Measurements from ENCODE around the gene MRPL54.

The MRPL54 gene

GRCh38 chr19:3768748-3769099 lies 6.2 kb downstream of the MRPL54 start:
- no peak for DNase-seq (ENCODE audit: low read depth, low spot score)

GRCh38 chr19:3769494-3769893 lies 7.0 kb downstream of the MRPL54 start:
- no peak for DNase-seq (ENCODE audit: low read depth, low spot score)

DNA sequence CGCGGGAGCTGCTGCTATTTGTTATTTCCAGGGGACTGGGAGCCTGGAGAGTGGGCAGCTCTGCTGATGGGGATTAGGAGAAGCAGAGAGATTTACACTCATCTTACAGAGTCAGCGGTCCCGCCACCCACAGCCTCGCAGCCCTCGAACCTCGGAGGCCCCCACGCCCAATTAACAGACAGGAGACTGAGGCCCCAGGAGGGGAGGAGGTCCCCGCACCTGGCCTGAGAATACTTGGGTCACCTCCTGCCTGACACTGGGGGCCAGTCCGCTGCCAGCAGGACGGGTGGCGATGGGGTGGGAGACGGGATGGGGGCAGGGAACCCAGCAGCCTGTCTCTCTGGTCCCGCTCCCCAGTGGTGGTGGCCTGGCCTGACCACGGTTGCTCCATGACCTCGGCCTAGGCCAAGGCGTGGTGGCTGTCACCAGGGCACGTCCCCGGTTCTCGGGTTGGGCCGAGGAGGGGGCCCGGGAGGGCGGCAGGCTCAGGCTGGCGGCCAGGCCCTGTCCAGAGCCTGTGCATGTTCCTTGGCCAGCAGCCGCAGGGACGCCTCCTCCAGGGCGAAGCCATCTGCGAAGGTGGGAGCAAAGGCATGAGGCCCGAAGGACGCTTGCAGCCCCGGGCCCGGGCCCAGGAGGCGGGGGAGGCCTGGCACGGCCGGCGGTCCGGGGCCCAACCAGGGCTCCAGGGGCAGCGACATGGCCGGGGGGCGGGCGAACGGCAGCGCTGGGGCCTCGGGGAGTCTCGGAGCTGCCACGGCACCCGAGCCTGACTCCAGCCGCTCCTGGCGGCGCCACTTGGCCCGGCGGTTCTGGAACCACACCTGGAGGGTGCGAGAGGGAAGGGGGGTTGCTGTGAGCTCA lies 7.9 kb downstream of the MRPL54 start:
- DNase-seq (ENCODE audit: low read depth, low spot score) = no peak

DNA sequence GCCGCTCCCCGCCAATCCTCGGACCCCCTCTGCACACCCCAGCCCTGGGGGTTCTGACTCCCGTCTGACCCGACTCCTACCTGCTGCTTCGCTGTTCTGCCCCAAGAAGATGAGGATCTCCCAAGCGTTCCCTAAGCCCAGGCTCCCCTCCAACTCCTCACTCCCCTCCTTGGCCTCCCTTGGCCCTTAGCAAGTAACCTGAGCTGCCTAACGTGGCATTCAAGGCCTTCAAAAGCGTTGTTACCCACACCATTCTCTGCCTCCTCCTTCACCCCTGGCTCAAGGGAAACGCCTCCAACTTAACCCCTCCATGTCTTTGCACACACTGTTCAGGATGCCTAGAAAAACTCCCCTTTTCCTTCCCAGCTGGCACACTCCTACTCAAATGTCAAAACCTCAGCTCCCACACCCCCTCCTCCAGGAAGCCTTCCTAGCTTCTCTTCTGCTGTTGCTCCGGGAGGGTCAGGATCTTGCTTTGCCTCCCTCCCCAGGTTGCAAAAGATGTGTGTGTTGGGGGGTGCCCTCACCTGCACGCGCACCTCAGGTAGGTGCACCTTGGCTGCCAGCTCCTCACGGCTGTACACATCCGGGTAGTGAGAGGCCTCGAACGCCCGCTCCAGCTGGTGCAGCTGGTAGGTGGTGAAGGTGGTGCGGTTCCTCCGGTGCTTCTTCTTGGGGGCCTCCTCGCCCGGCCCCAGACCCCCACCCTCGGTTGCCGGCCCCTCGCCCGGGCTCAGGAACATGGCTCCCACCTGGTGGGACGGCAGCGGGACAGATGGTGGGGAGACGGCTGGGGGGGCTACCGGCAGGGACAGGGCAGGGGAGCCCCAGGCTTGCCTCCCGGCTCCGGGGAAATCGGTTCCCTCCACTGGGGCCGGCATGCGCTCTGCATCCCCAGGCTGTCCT lies 8.8 kb downstream of the MRPL54 start:
- no peak for DNase-seq (ENCODE audit: low read depth, low spot score)

- DNase-seq (ENCODE audit: low read depth, low spot score) = no peak
Measured at GRCh38 chr19:3771906-3772455, 9.5 kb downstream of the MRPL54 start, which contains the start of gene RAX2. TSS of gene RAX2 (minus strand) at chr19:3772228. CDS start at chr19:3771742, 486 bp downstream.

DNA sequence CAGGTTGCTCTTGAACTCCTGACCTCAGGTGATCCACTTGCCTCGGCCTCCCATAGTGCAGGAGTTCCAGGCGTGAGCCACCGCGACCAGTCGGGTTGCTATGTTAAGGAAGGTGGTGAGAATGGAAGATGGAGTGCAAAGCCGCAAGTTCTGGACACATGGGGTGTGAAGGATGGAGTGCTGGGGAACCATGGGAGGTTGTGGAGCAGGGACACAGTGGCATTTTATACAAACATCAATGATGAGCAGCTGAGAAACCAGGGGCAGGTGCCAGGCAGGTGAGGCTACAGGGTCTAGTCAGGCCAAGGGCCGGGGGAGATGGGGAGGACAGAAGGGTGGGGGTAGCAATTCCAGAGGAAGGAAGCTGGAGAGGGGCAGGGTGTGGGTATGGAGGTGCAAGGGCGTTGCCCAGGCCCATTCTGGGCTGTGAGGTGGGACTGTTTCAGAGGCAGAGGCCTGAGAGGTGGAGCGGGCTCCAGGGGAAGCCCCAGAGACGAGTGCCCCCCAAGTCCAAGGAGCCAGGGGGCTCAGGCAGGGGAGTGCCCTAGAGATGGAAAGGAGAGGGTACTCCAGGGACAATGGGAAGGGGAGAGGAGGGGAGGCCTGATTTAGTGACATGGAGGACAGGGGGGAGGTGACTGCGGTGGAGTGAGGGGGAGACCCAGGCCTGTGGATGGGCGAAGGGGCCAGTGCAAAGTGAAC lies 11.5 kb downstream of the MRPL54 start:
- DNase-seq (ENCODE audit: low read depth, low spot score) = no peak

DNA sequence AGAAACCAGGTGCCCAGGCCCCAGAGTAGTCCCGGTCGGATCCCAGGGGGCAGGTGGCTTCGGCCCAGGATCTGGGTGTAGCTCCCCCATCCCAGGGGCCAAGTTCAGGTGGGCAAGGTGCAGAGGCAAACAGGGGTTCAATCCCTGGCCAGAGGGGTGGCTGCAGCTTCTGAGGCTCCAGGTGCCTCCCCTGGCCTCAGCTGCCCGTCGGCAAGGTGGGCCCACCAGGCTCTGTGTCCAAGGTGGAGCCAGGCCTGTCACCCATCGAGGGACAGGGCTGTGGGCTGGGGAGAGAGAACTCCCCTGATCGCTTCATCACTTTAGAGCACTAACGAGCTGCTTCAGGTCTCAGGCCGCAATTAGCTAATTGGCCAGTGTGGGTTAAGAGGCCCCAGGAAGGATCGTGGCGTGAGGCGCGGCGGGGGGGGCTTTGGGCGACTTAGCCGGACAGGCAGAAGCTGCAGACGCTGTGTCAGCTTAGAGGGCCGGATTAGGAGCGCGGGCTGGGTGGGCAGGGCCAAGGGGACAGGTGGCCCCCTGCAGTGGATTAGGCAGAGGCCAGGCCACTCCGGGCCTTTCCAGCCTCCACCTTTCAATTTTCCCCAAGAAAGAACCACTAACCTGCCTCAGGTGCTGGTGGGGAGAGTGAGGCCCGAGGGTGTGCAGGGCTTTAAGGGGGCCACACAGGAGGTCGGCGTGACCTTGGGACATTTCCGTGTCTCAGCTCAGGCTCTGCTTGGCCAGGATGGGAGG lies 12.3 kb downstream of the MRPL54 start:
- DNase-seq (ENCODE audit: low read depth, low spot score) = no peak

GRCh38 chr19:3775374-3775711 lies 12.9 kb downstream of the MRPL54 start:
- no peak for DNase-seq (ENCODE audit: low read depth, low spot score)

DNA sequence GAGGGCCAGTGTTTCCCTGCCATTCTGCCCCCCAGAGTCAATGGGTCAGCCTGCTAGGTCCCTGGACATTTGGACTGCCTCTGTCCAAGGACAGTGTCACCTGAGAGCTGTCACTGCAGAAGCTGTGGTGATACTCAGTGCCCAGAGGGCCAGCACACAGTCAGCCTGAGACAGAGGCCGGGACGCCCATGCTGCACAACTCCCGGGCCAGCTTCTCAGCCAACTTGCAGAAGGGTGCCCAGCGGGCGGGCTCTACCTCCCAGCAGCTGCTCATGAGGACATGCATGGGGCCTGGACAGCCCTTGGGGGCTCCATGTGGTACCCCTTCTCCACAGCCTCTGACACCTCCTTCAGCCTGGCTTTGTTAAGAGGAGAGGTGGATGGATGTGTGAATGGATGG lies 13.3 kb downstream of the MRPL54 start:
- DNase-seq (ENCODE audit: low read depth, low spot score) = no peak

DNA sequence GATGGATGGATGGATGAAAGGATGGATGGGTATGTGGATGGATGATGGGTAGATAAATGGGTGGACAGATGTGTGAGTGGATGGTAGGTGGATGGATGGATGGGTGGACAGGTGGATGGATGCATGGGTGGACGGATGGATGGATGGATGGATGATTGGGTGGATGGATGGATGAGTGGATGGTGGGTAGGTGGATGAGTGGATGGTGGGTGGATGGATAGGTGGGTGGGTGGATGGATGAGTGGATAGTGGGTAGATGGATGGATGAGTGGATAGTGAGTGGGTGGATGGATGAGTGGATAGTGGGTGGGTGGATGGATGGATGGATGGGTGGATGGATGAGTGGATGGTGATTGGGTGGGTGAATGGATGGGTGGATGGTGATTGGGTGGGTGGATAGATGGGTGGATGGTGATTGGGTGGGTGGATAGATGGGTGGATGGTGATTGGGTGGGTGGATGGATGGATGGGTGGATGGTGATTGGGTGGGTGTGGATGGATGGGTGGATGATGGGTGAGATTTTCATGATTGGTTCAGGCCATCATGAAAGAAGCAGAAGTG lies 14.1 kb downstream of the MRPL54 start:
- DNase-seq (ENCODE audit: low read depth, low spot score) = no peak

DNA sequence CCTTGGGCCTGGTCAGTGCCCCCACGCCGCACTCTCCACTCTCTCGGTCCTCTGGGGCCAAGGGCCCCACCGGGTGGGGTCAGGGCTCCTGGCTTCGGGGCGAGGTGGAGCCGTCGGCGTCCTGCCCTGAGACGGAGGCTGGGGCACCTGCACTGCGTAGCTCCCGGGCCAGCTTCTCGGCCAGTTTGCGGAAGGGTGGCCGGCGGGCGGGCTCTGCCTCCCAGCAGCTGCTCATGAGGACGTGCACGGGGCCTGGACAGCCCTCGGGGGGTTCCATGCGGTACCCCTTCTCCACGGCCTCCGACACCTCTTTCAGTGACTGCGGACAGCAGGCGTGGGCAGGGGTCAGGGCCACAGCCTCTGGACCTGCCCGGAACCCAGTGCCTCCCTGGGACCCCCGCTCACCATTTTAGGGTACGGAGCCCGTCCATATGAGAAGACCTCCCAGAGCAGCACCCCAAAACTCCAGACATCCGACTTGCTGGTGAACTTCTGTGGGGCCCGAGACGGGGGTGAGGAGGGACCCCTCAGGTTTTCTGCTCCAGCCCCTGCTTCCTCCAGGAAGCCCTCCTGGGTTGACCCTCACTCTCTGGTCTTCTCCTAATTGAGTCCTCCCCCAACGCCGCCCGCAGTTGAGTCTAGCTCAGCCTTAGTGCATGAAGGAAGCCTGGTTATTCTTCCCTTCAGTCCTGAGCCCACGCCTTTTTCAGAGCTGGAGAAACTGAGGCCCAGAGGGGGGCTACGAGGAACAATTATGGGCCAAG lies 15.8 kb downstream of the MRPL54 start:
- no peak for DNase-seq (ENCODE audit: low read depth, low spot score)

DNA sequence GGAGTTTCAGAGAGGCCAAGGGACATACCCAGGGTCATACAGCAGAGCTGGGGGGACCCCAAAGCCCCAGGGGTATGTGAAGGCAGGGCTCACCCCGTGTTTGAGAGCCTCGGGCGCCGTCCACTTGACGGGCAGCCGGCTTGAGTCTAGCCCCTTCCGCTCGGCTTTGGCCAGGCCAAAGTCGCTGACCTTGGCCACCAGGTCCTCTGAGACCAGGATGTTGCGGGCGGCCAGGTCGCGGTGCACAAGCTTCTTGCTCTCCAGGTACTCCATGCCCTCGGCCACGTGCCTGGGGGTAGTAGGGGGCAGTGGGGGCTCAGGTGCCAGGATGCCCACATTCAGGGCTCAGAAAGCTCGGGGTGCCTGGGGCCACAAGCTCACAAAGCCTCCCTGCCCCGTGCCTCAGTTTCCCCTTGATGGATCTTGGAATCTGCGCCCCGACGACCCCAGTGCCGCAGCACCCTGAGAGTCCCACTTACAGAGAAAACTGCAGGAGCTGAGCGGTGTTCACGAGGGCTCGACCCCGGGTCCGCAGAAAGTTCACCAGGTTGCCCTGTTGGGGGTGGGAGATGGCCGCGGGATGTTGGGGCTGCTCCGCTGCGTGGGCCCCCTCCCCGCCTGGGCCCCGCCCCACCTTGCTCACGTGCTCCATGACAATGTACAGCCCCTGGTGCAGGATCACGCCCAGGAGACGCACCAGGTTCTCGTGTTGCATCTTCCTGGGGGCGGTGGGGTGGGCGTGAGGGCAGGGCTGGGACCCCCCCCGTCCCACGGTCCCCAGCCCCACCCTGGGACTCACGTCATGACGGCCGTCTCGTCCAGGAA lies 16.6 kb downstream of the MRPL54 start:
- no peak for DNase-seq (ENCODE audit: low read depth, low spot score)

GRCh38 chr19:3780786-3781304 lies 18.4 kb downstream of the MRPL54 start:
- no peak for DNase-seq (ENCODE audit: low read depth, low spot score)

- no peak for DNase-seq (ENCODE audit: low read depth, low spot score)
Measured at GRCh38 chr19:3781603-3782002, 19.1 kb downstream of the MRPL54 start.

DNA sequence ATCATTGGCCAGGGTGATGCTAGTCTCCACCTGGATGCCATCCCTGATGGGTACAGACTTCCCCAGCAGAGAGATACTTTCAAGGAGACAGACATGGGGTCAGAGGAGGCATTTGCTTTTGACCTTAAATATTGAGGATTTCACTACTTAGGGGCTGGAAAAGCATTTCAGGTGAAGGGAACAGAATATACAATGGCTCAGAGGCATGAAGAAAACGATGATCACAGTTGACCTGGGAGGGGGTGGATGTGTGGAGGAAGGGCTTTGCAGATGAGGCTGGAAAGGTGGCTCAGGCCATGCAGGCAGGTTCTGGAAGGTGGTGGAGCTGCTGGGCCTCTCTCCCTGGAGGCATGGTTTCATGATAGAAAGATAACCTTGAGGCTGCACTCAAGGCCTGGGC lies 19.8 kb downstream of the MRPL54 start:
- no peak for DNase-seq (ENCODE audit: low read depth, low spot score)

DNA sequence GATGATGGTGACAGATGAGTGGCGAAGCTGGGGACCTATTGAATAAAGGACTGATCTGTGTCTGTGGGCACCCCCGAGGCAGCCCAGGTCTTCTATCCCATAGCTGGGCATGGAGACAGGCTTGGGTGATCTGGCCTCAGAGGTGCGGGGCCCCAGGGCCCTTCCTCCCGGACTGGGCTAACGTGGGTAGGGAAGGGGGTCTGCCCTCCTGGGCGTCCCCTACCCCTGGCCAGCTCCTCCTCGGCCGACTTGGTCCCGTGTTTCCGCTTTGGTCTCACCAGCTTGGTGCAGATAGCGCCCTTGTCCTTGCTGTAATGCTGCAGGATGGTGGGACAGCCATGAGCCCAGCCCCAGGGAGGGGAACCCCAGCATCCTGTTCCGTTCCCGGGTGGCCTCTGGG lies 20.4 kb downstream of the MRPL54 start:
- no peak for DNase-seq (ENCODE audit: low read depth, low spot score)

DNA sequence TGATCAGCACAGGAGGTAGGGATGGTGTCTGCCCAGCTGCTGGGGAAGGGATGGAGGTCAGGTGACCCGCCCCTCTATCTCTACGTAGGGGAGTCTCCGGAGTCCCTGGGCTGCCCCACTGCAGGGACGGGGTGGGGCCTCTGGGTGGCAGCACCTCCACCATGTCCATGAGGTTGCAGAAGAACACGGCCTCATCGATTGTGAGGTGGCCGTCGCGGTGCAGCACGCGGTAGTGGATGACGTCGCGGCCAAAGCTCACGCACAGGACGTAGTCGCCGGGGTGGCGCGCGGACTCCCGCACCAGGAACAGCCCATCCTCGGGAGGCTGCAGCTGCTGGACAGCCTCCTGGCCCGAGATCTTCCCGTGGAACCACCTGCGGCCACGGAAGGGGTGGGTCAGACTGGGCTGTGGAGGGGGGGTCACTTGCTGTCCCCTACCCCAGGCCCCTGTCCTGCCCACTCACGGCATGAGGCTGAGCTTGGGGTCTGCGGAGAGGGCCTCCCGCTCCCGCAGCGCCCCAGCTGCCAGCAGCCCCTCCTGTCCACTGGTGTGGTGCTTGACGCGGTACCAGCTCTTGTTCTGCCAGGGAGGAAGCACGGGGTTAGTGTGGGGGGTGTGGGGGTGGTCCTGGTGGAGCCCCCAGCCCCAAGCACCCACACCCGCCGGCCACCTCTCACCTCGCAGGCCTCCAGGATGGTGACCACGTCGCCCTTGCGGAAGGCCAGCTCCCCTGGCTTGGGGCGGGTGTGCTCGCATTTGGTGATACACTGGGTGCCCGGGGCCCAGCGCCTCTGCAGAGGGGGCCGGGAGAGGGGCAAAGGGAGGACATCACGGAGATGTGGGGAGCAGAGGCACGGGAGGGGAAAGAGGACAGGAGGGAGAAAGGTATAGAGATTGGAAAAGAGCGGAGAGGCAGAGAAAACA lies 21.4 kb downstream of the MRPL54 start:
- no peak for DNase-seq (ENCODE audit: low read depth, low spot score)
